Kidney epithelial cell (primary cell): ENCODE data around the gene UCP3. TPM values are rescaled to one million over a fixed set of nuclear protein-coding genes. Genes with fewer than 3 reads are reported as not detected.

Experiments
- DNase-seq: peaks from one replicate; pipeline ENCODE4 v3.0.0-alpha.2; 2010; ENCODE audit warnings: low read depth
- H3K27me3 ChIP-seq: 2 replicates; pipeline ENCODE4 v1.6.0; 2011; ENCODE audit warnings: low read length; ENCODE audit not compliant: control insufficient read depth, insufficient read depth
- H3K36me3 ChIP-seq: 2 replicates; pipeline ENCODE4 v1.5.1; 2011; ENCODE audit warnings: low read length; ENCODE audit not compliant: control insufficient read depth, insufficient read depth
- H3K4me3 ChIP-seq: 2 replicates; pipeline ENCODE4 v1.5.1; 2011; ENCODE audit warnings: low read depth, mild to moderate bottlenecking, control low read depth, low read length
- total RNA-seq: library from RNA; depleted of rRNA; stranded (reverse); fragments of >200 nt; gene quantifications from 2 replicates; pipeline ENCODE4 v1.2.3, GENCODE V29; 2015
- TF ChIP-seq, protein P1 (sequence below): IDR thresholded peaks from 2 replicates; pipeline ENCODE4 v1.5.1; 2011; ENCODE audit warnings: mild to moderate bottlenecking, moderate library complexity, low read length, control low read depth, inconsistent platforms; ENCODE audit not compliant: insufficient read depth, poor library complexity, severe bottlenecking

UCP3 gene
- total RNA-seq, 1 donor from 2014 or later: 0.84 TPM

- Histone ChIP-seq H3K36me3 (no peaks in the 10 kb centered on the region), H3K4me3 (no peak overlapping the region), H3K27me3 (no peaks in the 10 kb centered on the region)
- TF ChIP-seq, protein P1, sequence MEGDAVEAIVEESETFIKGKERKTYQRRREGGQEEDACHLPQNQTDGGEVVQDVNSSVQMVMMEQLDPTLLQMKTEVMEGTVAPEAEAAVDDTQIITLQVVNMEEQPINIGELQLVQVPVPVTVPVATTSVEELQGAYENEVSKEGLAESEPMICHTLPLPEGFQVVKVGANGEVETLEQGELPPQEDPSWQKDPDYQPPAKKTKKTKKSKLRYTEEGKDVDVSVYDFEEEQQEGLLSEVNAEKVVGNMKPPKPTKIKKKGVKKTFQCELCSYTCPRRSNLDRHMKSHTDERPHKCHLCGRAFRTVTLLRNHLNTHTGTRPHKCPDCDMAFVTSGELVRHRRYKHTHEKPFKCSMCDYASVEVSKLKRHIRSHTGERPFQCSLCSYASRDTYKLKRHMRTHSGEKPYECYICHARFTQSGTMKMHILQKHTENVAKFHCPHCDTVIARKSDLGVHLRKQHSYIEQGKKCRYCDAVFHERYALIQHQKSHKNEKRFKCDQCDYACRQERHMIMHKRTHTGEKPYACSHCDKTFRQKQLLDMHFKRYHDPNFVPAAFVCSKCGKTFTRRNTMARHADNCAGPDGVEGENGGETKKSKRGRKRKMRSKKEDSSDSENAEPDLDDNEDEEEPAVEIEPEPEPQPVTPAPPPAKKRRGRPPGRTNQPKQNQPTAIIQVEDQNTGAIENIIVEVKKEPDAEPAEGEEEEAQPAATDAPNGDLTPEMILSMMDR: no peak
- no peak for DNase-seq
Measured at GRCh38 chr11:74011360-74012073, 2.6 kb upstream of the UCP3 start.

DNA sequence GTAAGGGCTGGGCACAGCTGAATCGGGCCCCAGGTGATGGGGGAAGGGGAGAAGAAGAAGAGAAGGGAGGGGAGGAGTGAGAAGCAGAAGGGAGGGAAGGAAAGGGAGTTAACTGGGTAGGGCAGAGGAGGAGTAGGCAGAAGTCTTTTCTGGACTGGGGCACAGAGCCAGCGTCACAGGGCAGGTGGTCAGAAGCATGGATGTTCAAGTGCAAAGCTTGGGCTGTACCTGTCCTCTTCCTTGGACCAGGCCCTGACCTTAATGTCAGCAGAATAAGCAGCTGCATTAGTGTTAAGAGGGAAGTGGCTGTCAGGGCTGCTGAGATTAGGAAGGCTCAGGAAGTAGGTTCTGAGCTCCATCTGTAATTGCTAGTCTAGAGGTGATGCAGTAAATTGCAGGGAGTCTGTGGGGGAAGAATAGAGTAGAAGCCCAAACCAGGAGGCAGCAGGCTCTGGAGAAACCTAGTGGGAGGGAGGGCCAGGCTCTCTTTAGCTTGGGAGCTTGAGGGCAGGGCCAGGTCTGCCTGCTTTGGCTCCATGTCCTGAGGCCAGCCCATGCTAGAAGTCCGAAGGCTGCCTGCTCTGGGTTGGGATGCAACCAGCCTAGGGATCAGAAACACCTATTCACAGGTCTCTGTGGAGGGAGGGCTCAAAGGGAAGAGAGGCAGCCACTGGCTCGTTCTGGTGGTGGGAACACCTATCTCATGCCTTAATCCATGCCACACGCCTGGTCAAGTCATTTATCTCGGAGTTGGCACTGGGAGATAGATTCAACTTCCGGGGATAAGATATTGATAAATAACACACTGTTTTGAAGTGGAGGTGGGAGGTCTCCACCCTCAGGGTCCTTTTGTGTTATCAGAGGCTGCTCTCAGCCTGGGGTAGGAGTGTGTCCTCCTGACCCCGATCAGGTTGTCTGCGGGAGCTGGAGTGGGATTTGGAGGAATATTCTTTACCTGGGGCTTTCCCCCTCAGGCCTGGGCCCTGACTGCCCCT is 1.7 kb upstream of the UCP3 start:
- Histone ChIP-seq H3K27me3 (no peaks in the 10 kb centered on the region), H3K36me3 (no peaks in the 10 kb centered on the region), H3K4me3 (no peak overlapping the region)
- TF ChIP-seq, protein P1: no peak
- DNase-seq: no peak

DNA sequence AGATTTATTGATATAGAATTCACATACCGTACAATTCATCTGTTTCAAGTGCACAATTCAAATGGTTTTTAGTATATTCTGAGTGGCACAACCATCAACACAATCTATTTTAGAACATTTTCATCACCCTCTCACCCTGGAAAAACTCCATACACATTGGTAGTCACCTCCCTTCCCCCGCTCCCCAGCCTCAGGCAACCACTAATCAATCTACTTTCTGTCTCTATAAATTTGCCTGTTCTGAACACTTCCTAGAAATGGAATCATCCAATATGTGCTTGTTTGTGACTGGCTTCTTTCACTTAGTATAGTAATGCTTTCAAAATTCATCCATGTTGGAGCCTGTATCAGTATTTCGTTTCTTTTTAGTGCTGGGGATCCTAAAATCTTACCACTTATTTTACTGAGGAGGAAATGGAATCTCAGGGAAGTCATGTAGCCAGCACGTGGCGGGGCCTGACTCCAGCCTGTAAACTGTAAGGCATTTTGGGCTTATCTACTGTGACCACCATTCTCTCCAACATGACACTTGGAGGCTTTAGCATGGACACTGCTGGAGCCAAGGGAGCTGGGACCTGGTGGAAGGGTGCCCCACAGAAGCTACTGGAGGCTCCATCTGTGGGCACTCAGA is 905 bp upstream of the UCP3 start:
- Histone ChIP-seq H3K27me3 (no peaks in the 10 kb centered on the region), H3K4me3 (no peak overlapping the region), H3K36me3 (no peaks in the 10 kb centered on the region)
- DNase-seq: no peak
- TF ChIP-seq, protein P1: no peak

DNA sequence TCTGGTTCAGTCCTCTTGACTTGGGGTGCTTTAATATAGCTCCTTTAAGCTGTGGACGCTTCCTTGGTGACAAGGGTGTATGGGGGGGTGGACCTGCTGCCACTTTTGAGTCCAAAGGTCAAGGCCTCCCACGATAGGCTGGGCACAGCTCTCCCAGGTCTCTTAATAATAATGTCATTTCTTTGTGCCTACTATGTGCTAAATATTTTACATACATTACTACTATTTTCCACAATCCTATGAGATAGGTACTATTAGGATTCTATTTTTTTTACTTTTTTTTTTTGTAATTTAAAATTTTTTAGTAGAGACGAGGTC is 304 bp upstream of the UCP3 start:
- H3K36me3 ChIP-seq: peaks cover under 1% of the 10 kb centered on the region
- DNase-seq: no peak
- TF ChIP-seq, protein P1: no peak
- no peak overlapping the region for H3K4me3 ChIP-seq
- H3K27me3 ChIP-seq: no peaks in the 10 kb centered on the region

GRCh38 chr11:74007691-74008372 is 1.1 kb downstream of the UCP3 start:
- Histone ChIP-seq H3K4me3 (no peak overlapping the region), H3K27me3 (no peaks in the 10 kb centered on the region), H3K36me3 (peaks cover 1% of the 10 kb centered on the region)
- DNase-seq: no peak
- TF ChIP-seq, protein P1: no peak
